ENCODE measurements around the gene GRIK2.

Gene GRIK2

GRCh38 chr6:101537753-101538316 is 144.3 kb downstream of the GRIK2 start:
- DNase-seq (ENCODE audit: low read depth, low spot score), result no peak

- DNase-seq (ENCODE audit: low read depth, low spot score), result no peak
These were observed 146.2 kb downstream of the GRIK2 start for GRCh38 chr6:101539510-101540245.

GRCh38 chr6:101541894-101542293 is 148.4 kb downstream of the GRIK2 start:
- no peak for DNase-seq (ENCODE audit: low read depth, low spot score)

- DNase-seq (ENCODE audit: low read depth, low spot score), result no peak
These were observed 150.3 kb downstream of the GRIK2 start for GRCh38 chr6:101543796-101544195.

GRCh38 chr6:101544286-101544685 is 150.8 kb downstream of the GRIK2 start:
- no peak for DNase-seq (ENCODE audit: low read depth, low spot score)

- DNase-seq (ENCODE audit: low read depth, low spot score), result no peak
These were observed 151.7 kb downstream of the GRIK2 start for GRCh38 chr6:101545191-101545590.

GRCh38 chr6:101550451-101550850 is 156.9 kb downstream of the GRIK2 start:
- DNase-seq (ENCODE audit: low read depth, low spot score), result no peak

GRCh38 chr6:101554231-101554630 is 160.7 kb downstream of the GRIK2 start:
- no peak for DNase-seq (ENCODE audit: low read depth, low spot score)

- DNase-seq (ENCODE audit: low read depth, low spot score), result no peak
These were observed 165.2 kb downstream of the GRIK2 start for GRCh38 chr6:101558712-101559111.

GRCh38 chr6:101572627-101573026 is 179.1 kb downstream of the GRIK2 start:
- no peak for DNase-seq (ENCODE audit: low read depth, low spot score)

- no peak for DNase-seq (ENCODE audit: low read depth, low spot score)
These were observed 183.6 kb downstream of the GRIK2 start for GRCh38 chr6:101577091-101577490.

- no peak for DNase-seq (ENCODE audit: low read depth, low spot score)
These were observed 184.8 kb downstream of the GRIK2 start for GRCh38 chr6:101578306-101578705.

- DNase-seq (ENCODE audit: low read depth, low spot score), result no peak
These were observed 189.3 kb downstream of the GRIK2 start for GRCh38 chr6:101582792-101583191.

GRCh38 chr6:101585501-101585900 is 192.0 kb downstream of the GRIK2 start:
- no peak for DNase-seq (ENCODE audit: low read depth, low spot score)

- DNase-seq (ENCODE audit: low read depth, low spot score), result no peak
These were observed 194.8 kb downstream of the GRIK2 start for GRCh38 chr6:101588343-101588742.

GRCh38 chr6:101595276-101595675 is 201.8 kb downstream of the GRIK2 start:
- DNase-seq (ENCODE audit: low read depth, low spot score), result no peak

- DNase-seq (ENCODE audit: low read depth, low spot score), result no peak
These were observed 204.2 kb downstream of the GRIK2 start for GRCh38 chr6:101597693-101598092.

GRCh38 chr6:101605426-101605825 is 211.9 kb downstream of the GRIK2 start:
- DNase-seq (ENCODE audit: low read depth, low spot score), result no peak

- no peak for DNase-seq (ENCODE audit: low read depth, low spot score)
These were observed 212.4 kb downstream of the GRIK2 start for GRCh38 chr6:101605874-101606273.

GRCh38 chr6:101607111-101607690 is 213.7 kb downstream of the GRIK2 start:
- no peak for DNase-seq (ENCODE audit: low read depth, low spot score)

- no peak for DNase-seq (ENCODE audit: low read depth, low spot score)
These were observed 215.2 kb downstream of the GRIK2 start for GRCh38 chr6:101608703-101609102.

GRCh38 chr6:101613556-101613955 is 220.0 kb downstream of the GRIK2 start:
- DNase-seq (ENCODE audit: low read depth, low spot score), result no peak

GRCh38 chr6:101614774-101615173 is 221.3 kb downstream of the GRIK2 start:
- DNase-seq (ENCODE audit: low read depth, low spot score), result peak; percentile 6
